GM12878 (cell line): Measurements from ENCODE around the gene KCND2. TPM values are rescaled to one million over a fixed set of nuclear protein-coding genes. Genes with fewer than 3 reads are reported as not detected.

ENCODE experiments used
- ATAC-seq: fragments of 200-7000 bp; cut with Tn5 transposase; 3 replicates; pipeline ENCODE4 v1.9.1; 2020; ENCODE audit warnings: mild to moderate bottlenecking, moderate library complexity
- BruUV-seq: library from RNA; stranded (reverse); fragments of 400-500 nt; replicated peaks from 2 replicates; lab custom pipeline; 2021; lab: Mats Ljungman, UMichigan
- CTCF ChIA-PET: fragments of 300-600 bp; sonication (Branson Sonifier 250); formaldehyde crosslinking; extraction: SDS; loops from one replicate; lab custom pipeline; 2021; ENCODE audit warnings: inconsistent platforms; lab: Yijun Ruan, JAX
- POLR2A ChIA-PET: fragments of 350-600 bp; formaldehyde crosslinking; extraction: SDS; loops from one replicate; lab custom pipeline; 2021; ENCODE audit warnings: inconsistent platforms; lab: Charles Lee
- RAD21 ChIA-PET: fragments of 300-600 bp; sonication (Branson Sonifier 250); formaldehyde crosslinking; loops from one replicate; lab custom pipeline; 2023; ENCODE audit warnings: antibody characterized with exemption; ENCODE audit not compliant: unreplicated experiment; lab: Charles Lee
- SMC1A ChIA-PET: fragments of 300-600 bp; sonication (Branson Sonifier 250); formaldehyde crosslinking; loops from one replicate; lab custom pipeline; 2023; ENCODE audit not compliant: unreplicated experiment, uncharacterized antibody; lab: Charles Lee
- DNase-seq: peaks from one replicate; pipeline ENCODE4 v3.0.0-alpha.2; 2011; ENCODE audit warnings: low read depth, low spot score
- FAIRE-seq: peaks from 3 replicates; lab custom pipeline; 2011; peaks lifted over from hg19 to GRCh38; lab: Jason Lieb, UNC
- H2AFZ ChIP-seq: 2 replicates; pipeline ENCODE4 v1.6.0; 2011; ENCODE audit warnings: low read depth, low read length, control low read depth; ENCODE audit not compliant: control insufficient read depth
- H3K27ac ChIP-seq: 2 replicates; pipeline ENCODE4 v1.5.1; 2011; ENCODE audit warnings: control low read depth; ENCODE audit not compliant: control insufficient read depth, insufficient read depth
- H3K27me3 ChIP-seq, 2 experiments: replicated peaks in 1 of 2; 2 replicates each; pipeline versions ENCODE4 v1.6.0 to v1.6.1; 2011; ENCODE audit warnings: low read length in 1 of 2; ENCODE audit not compliant: control insufficient read depth in 2 of 2, insufficient read depth in 2 of 2
- H3K36me3 ChIP-seq, 2 experiments: 2 replicates each; pipeline ENCODE4 v1.5.1; 2011; ENCODE audit warnings: low read length in 1 of 2; ENCODE audit not compliant: control insufficient read depth in 2 of 2, insufficient read depth in 2 of 2
- H3K4me1 ChIP-seq: 2 replicates; pipeline ENCODE4 v1.6.1; 2011; ENCODE audit warnings: mild to moderate bottlenecking, low read length, moderate library complexity, mixed read lengths; ENCODE audit not compliant: control insufficient read depth, insufficient read depth
- H3K4me2 ChIP-seq: 2 replicates; pipeline ENCODE4 v1.6.0; 2011; ENCODE audit warnings: control low read depth; ENCODE audit not compliant: control insufficient read depth, insufficient read depth
- H3K4me3 ChIP-seq: fragments of 200-600 bp; sonication (generic); 2 replicates; pipeline ENCODE4 v1.5.1; 2016
- H3K79me2 ChIP-seq: 2 replicates; pipeline ENCODE4 v1.6.0; 2011; ENCODE audit warnings: low read length; ENCODE audit not compliant: control insufficient read depth, insufficient read depth
- H3K9ac ChIP-seq: 2 replicates; pipeline ENCODE4 v1.8.0; 2011; ENCODE audit warnings: low read length, control low read depth, mixed read lengths; ENCODE audit not compliant: control insufficient read depth, insufficient read depth
- H3K9me3 ChIP-seq: replicated peaks from 3 replicates; pipeline ENCODE4 v1.5.1; 2011; ENCODE audit warnings: mild to moderate bottlenecking, low read length; ENCODE audit not compliant: control insufficient read depth, insufficient read depth
- H4K20me1 ChIP-seq: 2 replicates; pipeline ENCODE4 v1.6.0; 2011; ENCODE audit not compliant: control insufficient read depth, insufficient read depth
- CBX3 ChIP-seq: fragments of 200-600 bp; sonication (generic); IDR thresholded peaks from 2 replicates; pipeline ENCODE4 v1.6.1; 2016; ENCODE audit warnings: low read depth, borderline replicate concordance
- GATAD2B ChIP-seq: fragments of 450-650 bp; conservative IDR thresholded peaks from 2 replicates; pipeline ENCODE4 v1.6.1; 2017; ENCODE audit warnings: low read depth, mild to moderate bottlenecking, moderate library complexity
- HDAC2 ChIP-seq: fragments of 200-600 bp; sonication (generic); IDR thresholded peaks from 2 replicates; pipeline ENCODE4 v1.6.1; 2017
- KLF5 ChIP-seq: fragments of 450-650 bp; IDR thresholded peaks from 2 replicates; pipeline ENCODE4 v1.6.1; 2014; ENCODE audit warnings: mild to moderate bottlenecking; ENCODE audit not compliant: partially characterized antibody
- MTA2 ChIP-seq: fragments of 450-650 bp; IDR thresholded peaks from 2 replicates; pipeline ENCODE4 v1.6.1; 2016; ENCODE audit warnings: low read depth, mild to moderate bottlenecking, moderate library complexity
- NFYA ChIP-seq: IDR thresholded peaks from 2 replicates; pipeline ENCODE4 v1.6.1; 2011; ENCODE audit warnings: low read depth, mild to moderate bottlenecking, low read length, improper control_type of control experiment, borderline replicate concordance
- POLR2A ChIP-seq: IDR thresholded peaks from 2 replicates; pipeline ENCODE4 v1.6.1; 2011; ENCODE audit warnings: low read depth, mild to moderate bottlenecking, low read length
- SMAD5 ChIP-seq: IDR thresholded peaks from 2 replicates; pipeline ENCODE4 v1.6.1; 2016; ENCODE audit warnings: antibody characterized with exemption, low read depth
- STAT3 ChIP-seq: IDR thresholded peaks from 2 replicates; pipeline ENCODE4 v1.6.1; 2011; ENCODE audit warnings: low read depth, low read length, improper control_type of control experiment
- SUZ12 ChIP-seq: fragments of 200-600 bp; sonication (generic); IDR thresholded peaks from one replicate; pipeline ENCODE4 v1.6.1; 2018; ENCODE audit warnings: antibody characterized with exemption, mild to moderate bottlenecking; ENCODE audit not compliant: unreplicated experiment
- TBL1XR1 ChIP-seq: IDR thresholded peaks from 2 replicates; pipeline ENCODE4 v1.6.1; 2012; ENCODE audit warnings: low read depth, low read length, improper control_type of control experiment
- WRNIP1 ChIP-seq: IDR thresholded peaks from 2 replicates; pipeline ENCODE4 v1.6.1; 2011; ENCODE audit warnings: low read depth, low read length, improper control_type of control experiment, borderline replicate concordance
- WGBS: methylation state at CpG from one replicate; pipeline ENCODE4 v1.1.6; 2016; ENCODE audit warnings: low lambda C conversion rate; ENCODE audit not compliant: insufficient replicate concordance, insufficient coverage; ENCODE audit errors: missing lambda C conversion rate; 5-methylcytosine and 5-hydroxymethylcytosine counted together
- in situ Hi-C: fragments of 300-500 bp; cut with MboI; formaldehyde crosslinking; loops from 9 replicates; pipeline ENCODE4 v1.14.3; 2018; ENCODE audit warnings: mixed read lengths
- intact Hi-C: fragments of 100-400 bp; cut with micrococcal nuclease; formaldehyde crosslinking; loops from one replicate; pipeline ENCODE4 v1.14.2; 2022; ENCODE audit not compliant: unreplicated experiment
- polyA plus RNA-seq, 11 experiments: library from polyadenylated mRNA; depleted of rRNA in 4 of 11; unstranded in 6 of 11; stranded (reverse) in 5 of 11; fragments of >200 nt; fragmentation: Nextera tagmentation in 4 of 11; fragmentation: Illumina TruSeq in 1 of 11; extraction: Ambion mirVana in 4 of 11; extraction: Trizol in 1 of 11; gene quantifications; 1 replicate in 1 of 11; 2 replicates in 10 of 11; pipeline versions ENCODE4 v1.2.1 to v1.2.3, GENCODE V29; 2011 to 2016; ENCODE audit warnings: inconsistent platforms in 2 of 11, missing spikeins in 2 of 11, low read depth in 1 of 11
- total RNA-seq, 4 experiments: library from RNA; depleted of rRNA in 3 of 4; stranded (reverse); fragments of >200 nt in 3 of 4; fragmentation: Illumina TruSeq in 1 of 4; extraction: Trizol in 1 of 4; gene quantifications; 2 replicates each; pipeline versions ENCODE4 v1.2.1 to v1.2.3, GENCODE V29; 2013 to 2021
- TF ChIP-seq, protein P1 (sequence below): fragments of 450-650 bp; IDR thresholded peaks from 2 replicates; pipeline ENCODE4 v1.6.1; 2018; ENCODE audit warnings: mild to moderate bottlenecking, low read depth, moderate library complexity; ENCODE audit not compliant: partially characterized antibody
- TF ChIP-seq, protein P2 (sequence below): IDR thresholded peaks from 2 replicates; pipeline ENCODE4 v1.6.1; 2011; ENCODE audit warnings: borderline replicate concordance, low read depth, mild to moderate bottlenecking, moderate library complexity, low read length; ENCODE audit not compliant: insufficient read depth, poor library complexity, severe bottlenecking
- TF ChIP-seq, protein P3 (sequence below): IDR thresholded peaks from 2 replicates; pipeline ENCODE4 v1.6.1; 2012; ENCODE audit warnings: low read depth, low read length, improper control_type of control experiment
- TF ChIP-seq, protein P4 (sequence below): IDR thresholded peaks from 2 replicates; pipeline ENCODE4 v1.6.1; 2011; ENCODE audit warnings: low read depth, mild to moderate bottlenecking, low read length, moderate library complexity, borderline replicate concordance; ENCODE audit errors: extremely low read depth

The KCND2 gene
- total and polyA plus RNA-seq, 10 of the 15 experiments (the other 5 are each of a cell fraction or from before 2014, with no cell fraction given) = 3.6 to 22.3 (median 6.3) TPM

DNA sequence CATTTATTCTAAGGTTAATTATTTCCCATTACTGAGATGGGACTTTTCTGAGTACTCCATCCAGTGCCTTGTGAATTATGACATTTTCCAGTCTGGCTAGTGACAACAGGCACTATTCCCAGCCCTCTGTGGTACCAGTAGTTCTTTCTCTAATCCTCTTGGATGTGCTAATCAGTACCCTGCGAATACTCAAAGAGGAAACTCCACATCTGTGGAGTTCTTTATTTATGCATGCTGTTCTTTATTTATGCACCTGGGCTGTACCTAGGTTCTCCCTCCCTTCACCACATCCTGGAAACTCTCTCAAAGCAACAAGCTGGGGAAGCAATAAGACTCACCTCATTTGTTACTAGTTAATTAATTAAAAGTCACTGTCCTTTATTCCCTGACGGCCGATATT lies 501.5 kb downstream of the KCND2 start:
- in situ Hi-C loops = no loop called here
- SMC1A ChIA-PET = interaction anchor here (1.9 kb wide), 1 partner anchor 12 kb away, joined by 6 read pairs; no protein-coding TSS in a partner anchor
- H3K79me2 ChIP-seq = no peaks in the 10 kb centered on the region
- CTCF ChIA-PET = interaction anchor here (1.5 kb wide), 2 partner anchors 17 to 32 kb away, joined by 3 to 9 read pairs; no protein-coding TSS in a partner anchor
- no peaks in the 10 kb centered on the region for H4K20me1 ChIP-seq
- no peak overlapping the region for H2AFZ ChIP-seq
- ATAC-seq (no peak), FAIRE-seq (no peak), DNase-seq (no peak)
- no peak overlapping the region for H3K4me3 ChIP-seq
- H3K4me1 ChIP-seq = no peaks in the 10 kb centered on the region
- H3K9me3 ChIP-seq = no peaks in the 10 kb centered on the region
- H3K9ac ChIP-seq = no peak overlapping the region
- RAD21 ChIA-PET = no interaction called here
- POLR2A ChIA-PET = no interaction called here
- TF ChIP-seq, protein P1, sequence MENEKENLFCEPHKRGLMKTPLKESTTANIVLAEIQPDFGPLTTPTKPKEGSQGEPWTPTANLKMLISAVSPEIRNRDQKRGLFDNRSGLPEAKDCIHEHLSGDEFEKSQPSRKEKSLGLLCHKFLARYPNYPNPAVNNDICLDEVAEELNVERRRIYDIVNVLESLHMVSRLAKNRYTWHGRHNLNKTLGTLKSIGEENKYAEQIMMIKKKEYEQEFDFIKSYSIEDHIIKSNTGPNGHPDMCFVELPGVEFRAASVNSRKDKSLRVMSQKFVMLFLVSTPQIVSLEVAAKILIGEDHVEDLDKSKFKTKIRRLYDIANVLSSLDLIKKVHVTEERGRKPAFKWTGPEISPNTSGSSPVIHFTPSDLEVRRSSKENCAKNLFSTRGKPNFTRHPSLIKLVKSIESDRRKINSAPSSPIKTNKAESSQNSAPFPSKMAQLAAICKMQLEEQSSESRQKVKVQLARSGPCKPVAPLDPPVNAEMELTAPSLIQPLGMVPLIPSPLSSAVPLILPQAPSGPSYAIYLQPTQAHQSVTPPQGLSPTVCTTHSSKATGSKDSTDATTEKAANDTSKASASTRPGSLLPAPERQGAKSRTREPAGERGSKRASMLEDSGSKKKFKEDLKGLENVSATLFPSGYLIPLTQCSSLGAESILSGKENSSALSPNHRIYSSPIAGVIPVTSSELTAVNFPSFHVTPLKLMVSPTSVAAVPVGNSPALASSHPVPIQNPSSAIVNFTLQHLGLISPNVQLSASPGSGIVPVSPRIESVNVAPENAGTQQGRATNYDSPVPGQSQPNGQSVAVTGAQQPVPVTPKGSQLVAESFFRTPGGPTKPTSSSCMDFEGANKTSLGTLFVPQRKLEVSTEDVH = no peak
- TF ChIP-seq KLF5 (no peak), NFYA (no peak), MTA2 (no peak), HDAC2 (no peak), GATAD2B (no peak), SUZ12 (no peak), POLR2A (no peak), SMAD5 (no peak), TBL1XR1 (no peak), STAT3 (no peak), WRNIP1 (no peak), CBX3 (no peak)
- TF ChIP-seq, protein P2, sequence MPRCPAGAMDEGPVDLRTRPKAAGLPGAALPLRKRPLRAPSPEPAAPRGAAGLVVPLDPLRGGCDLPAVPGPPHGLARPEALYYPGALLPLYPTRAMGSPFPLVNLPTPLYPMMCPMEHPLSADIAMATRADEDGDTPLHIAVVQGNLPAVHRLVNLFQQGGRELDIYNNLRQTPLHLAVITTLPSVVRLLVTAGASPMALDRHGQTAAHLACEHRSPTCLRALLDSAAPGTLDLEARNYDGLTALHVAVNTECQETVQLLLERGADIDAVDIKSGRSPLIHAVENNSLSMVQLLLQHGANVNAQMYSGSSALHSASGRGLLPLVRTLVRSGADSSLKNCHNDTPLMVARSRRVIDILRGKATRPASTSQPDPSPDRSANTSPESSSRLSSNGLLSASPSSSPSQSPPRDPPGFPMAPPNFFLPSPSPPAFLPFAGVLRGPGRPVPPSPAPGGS = no peak
- TF ChIP-seq, protein P3, sequence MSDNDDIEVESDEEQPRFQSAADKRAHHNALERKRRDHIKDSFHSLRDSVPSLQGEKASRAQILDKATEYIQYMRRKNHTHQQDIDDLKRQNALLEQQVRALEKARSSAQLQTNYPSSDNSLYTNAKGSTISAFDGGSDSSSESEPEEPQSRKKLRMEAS = no peak
- TF ChIP-seq, protein P4, sequence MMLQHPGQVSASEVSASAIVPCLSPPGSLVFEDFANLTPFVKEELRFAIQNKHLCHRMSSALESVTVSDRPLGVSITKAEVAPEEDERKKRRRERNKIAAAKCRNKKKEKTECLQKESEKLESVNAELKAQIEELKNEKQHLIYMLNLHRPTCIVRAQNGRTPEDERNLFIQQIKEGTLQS = no peak
- BruUV-seq = no TSS peak
- no peaks in the 10 kb centered on the region for H3K27me3 ChIP-seq
- intact Hi-C loops = no loop called here
- H3K27ac ChIP-seq = no peak overlapping the region
- 67% methylated on average over 3 of the region's 3 CpGs for WGBS
- no peak overlapping the region for H3K4me2 ChIP-seq
- H3K36me3 ChIP-seq = no peaks in the 10 kb centered on the region
